LNCAP (cell line): ENCODE results near the gene LRSAM1.

ENCODE experiments used
- TF ChIP-seq, protein P1 (sequence below): fragments of 450-650 bp; IDR thresholded peaks from 2 replicates; pipeline ENCODE4 v1.5.1; 2017; ENCODE audit warnings: mild to moderate bottlenecking

Gene LRSAM1

GRCh38 chr9:127451858-127452656 is 747 bp downstream of the LRSAM1 start:
- TF ChIP-seq, protein P1, sequence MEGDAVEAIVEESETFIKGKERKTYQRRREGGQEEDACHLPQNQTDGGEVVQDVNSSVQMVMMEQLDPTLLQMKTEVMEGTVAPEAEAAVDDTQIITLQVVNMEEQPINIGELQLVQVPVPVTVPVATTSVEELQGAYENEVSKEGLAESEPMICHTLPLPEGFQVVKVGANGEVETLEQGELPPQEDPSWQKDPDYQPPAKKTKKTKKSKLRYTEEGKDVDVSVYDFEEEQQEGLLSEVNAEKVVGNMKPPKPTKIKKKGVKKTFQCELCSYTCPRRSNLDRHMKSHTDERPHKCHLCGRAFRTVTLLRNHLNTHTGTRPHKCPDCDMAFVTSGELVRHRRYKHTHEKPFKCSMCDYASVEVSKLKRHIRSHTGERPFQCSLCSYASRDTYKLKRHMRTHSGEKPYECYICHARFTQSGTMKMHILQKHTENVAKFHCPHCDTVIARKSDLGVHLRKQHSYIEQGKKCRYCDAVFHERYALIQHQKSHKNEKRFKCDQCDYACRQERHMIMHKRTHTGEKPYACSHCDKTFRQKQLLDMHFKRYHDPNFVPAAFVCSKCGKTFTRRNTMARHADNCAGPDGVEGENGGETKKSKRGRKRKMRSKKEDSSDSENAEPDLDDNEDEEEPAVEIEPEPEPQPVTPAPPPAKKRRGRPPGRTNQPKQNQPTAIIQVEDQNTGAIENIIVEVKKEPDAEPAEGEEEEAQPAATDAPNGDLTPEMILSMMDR: no peak

DNA sequence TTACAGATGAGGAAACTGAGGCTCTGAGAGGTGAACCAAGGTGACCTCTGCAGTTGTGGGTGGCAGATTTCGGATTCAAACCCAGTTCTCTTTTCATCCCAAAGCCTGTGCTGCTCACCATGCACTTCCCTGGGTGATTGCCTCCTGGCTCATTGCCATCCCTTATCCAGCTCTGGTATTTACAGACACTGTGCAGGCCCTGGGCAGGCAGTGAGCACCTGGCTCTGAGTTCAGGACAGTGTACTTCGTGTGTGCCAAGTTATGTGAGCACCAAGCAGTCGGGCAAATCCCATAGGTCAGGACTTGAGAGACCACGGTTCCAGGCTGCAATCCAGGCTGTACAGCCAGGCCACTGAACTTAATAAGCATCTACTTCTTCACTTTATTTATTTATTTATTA is 1.4 kb downstream of the LRSAM1 start:
- TF ChIP-seq, protein P1: no peak

DNA sequence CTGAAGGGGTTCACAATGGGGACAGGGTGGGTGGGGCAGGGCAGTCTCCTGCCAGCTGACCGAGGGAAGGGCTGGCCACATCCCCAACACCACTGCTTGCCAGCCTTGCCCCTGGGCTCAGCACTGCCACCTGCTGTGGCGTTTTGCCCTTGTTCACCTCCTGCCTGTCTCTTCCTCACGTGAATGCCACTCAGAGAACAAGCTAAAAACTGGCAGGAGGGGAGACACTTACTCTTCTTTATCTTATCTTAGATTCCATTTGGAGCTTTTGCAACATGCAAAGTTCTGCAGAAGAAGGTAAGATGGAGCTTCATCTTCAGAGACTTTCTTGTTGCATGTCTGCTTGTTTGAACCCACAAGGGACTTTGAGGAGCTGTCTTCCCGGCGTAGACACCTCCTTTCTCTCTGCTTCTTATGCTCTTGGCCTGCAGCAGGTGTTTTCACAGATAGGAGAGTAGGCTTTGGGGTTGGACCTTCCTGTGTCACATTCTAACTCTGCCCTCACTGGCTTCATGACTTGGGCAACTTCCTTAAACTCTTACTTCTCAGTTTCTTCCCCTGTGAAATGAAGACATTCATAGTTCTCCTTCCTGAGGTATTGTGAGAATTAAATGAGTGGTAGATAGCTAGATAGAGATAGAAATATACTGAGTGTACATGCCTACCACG is 4.1 kb downstream of the LRSAM1 start:
- TF ChIP-seq, protein P1: peak; percentile 46; the same call in 1 of the 2 replicates

- TF ChIP-seq, protein P1: no peak
These were observed 6.0 kb downstream of the LRSAM1 start for GRCh38 chr9:127457191-127457878.

DNA sequence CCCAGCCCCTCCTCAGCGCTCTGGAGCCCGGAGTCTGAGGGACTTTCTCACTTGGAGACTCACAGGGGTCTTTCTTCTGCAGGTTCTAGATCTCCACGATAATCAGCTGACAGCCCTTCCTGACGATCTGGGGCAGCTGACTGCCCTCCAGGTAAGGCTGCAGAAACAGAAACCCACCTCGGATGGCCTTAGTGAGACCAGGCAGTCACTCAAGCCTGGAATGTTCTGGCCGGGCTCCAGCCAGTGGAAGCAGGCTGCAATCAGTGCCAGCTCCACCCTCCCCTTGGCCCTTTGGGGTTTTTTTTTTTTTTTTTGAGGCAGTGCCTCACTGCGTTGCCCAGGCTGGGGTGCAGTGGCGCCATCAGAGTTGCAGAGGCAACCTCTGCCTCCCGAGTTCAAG is 7.6 kb downstream of the LRSAM1 start:
- TF ChIP-seq, protein P1: no peak

GRCh38 chr9:127463382-127463781 is 12.1 kb downstream of the LRSAM1 start:
- TF ChIP-seq, protein P1: no peak

GRCh38 chr9:127463911-127464310 is 12.6 kb downstream of the LRSAM1 start:
- TF ChIP-seq, protein P1: no peak
